Stimulated activated CD4-positive, alpha-beta T cell treated with anti-CD3 and anti-CD28 coated beads, TNF-alpha, amount 100 ng/mL, for 1 hour (primary cell): ENCODE data around the gene PSMB7.

Experiments
- DNase-seq, 3 donors: peaks; one replicate each; pipeline ENCODE4 v3.0.0-alpha.2; 2020; ENCODE audit warnings: low read depth in 3 of 3, low spot score in 1 of 3

The PSMB7 gene

DNA sequence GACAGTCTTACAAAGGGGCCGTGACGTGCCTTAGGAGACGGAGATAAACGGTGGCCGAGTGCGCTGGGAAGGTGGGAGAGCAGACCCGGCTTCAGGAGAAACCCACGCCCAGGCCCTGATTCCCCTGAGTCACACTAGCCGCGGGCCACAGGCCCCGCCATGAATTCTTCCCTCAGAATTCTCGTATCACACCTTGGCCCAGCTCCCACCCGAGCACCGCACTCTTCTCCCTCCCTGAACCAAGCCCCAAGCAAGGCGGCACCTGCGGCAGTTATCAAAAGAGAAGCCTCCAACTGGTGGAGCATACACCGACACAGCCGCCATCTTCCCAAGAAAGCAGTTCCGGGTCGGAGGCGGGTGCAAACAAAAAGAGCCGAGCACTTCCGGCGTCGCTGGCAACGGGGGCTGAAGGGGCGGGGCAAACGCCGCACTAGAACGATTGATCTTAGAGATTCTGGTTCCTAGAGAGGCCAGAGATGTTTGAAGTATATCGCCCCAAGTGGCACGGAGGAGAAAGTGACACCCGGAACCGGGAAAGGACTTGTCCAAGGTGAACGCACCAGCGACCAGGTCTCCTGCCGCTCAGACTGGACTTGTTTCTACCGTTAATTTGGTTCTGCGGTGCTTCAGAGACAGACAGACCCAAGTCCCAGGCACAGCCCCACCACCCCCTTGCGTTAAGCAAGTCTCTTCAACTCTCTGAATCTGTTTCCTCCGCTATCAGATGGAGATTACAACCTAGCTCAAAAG is at the start of gene PSMB7:
Gene PSMB7 (minus strand): TSS at position 341 of the 750 bp plus-strand sequence. CDS start 17 bp downstream, at position 324.
- peak; percentile 90 to 96 (median 93) for DNase-seq

DNA sequence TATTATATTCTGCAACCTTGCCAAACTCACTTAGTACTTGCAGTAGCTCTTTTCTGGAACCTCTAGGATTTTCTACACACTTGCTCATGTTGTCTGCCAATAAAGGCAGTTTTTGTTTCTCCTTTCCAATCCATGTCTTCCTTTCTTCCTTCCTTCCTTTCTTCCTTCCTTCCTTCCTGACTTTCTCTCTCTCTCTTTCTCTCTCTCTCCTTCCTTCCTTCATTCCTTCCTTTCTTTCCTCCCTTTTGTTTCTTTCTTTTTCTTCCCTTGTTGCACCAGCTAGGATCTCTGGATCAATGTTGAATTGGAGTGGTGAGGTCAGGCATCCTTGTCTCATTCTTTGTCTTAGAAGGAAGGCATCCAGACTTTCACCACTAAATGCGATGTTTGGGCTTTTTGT is 47.5 kb upstream of the PSMB7 start:
- no peak for DNase-seq

DNA sequence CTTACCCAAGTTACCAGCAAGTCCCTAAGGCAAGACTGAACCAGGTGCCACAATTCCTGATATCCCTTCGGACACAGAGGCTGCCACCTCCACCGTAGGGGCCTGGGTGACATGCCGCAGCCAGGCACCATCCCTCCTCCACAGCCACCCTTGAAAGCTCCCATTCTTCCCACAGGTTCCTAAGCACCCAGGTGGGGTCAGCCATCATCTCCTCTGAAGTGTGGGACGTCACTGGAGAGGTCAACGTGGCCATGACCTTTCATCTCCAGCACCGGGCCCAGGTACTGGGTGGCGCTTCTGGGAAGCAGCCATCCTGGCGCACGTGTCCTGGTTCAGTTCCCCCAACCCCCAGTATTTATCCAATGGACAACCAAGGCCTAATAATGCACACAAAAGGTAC is 43.2 kb upstream of the PSMB7 start:
- no peak for DNase-seq

DNA sequence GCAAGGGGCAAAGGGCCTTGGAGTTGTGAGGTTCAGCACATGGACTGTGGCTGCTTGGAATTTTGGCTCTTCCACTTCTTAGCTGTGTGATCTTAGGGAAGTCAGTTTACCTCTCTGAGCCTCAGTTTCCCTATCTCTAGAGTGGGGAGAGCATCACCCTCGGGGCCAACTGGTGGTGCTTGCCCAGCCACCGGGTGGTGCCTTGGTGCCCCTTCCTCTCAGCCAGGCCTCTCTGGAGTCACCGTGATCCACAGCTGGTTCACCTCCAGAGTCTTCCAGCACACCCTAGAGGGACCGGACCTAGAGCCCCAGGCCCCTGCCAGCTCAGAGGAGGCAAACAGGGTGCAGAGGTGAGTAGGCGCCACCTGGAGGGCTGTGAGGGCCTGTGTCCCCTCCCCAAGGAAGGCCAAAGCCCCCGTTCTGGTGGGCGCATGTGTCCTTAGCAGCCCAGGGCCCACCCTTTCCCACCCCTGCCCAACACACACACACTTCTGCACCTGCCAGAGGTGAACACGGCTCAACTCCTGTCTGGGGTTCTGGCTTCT is 42.7 kb upstream of the PSMB7 start:
- no peak for DNase-seq

DNA sequence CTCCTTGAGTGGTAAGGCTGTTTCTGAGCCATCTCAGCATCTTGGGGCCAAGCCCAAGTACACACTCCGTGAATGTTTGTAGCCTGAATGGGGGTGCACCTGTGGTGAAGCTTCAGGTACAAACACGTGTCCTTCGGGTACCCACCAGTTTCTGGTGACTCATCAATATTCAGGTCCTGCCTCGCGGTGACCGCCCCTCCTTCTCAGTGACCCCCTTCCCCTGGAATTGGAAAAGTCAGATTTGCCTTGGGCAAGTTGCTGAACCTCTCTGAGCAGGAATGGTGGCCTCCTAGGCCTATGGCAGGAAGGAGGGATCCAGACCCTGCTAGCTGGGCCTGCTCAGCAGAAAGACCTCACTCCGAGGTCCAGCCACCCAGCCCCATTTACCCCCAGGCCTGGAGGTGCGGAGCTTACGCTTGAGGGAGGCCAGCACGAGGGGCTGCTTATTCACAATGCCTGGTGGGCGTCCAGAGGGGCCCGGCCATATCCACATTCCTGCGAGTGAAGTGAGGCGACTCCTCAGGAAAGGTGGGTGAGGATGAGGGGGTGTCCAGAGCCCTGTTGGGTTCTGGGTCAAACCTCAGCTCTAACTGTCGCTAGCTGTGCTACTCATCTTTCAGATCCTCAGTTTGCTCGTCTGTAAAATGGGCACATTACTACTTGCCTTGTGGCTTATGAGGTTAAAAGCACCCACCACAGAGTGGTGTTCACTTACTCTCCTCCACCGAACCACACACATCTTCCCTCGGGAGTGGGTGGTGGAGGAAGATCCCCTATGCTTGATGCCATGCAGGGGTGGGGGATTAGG is 42.0 kb upstream of the PSMB7 start:
- no peak for DNase-seq

DNA sequence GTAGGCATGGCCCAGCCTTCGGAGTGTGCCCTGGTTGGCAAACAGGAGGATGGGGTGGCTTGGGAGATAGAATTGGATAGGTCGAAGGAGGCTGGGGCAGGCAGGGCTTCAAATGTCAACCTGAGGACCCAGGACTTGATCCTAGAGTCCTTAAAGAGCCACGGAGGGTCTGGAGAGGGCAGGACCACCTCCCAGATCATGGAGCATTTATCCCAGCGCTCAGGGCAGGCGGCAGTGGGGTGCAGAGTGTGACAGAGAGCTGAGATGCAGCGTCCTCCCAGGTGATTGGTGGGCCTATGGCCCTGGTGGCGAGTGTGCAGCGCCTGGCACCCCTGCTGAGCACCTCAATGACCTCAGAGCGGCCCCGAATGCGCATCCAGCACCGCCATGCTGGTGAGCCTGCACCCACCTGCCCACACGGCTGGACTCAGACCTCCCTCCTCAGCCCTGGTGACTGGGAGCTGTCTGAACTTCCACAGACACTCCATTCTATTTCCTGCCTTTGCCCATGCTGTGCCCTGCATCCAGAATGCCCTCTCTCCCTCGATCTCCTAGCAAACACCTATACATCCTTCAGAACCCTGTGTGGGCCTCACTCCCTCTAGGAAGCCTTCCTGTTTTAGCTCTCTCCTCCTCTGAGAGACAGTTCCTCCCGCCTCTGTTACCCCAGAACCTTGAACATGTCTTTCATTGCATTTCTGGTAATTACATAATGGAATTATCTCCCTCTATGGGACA is 41.3 kb upstream of the PSMB7 start:
- no peak for DNase-seq

DNA sequence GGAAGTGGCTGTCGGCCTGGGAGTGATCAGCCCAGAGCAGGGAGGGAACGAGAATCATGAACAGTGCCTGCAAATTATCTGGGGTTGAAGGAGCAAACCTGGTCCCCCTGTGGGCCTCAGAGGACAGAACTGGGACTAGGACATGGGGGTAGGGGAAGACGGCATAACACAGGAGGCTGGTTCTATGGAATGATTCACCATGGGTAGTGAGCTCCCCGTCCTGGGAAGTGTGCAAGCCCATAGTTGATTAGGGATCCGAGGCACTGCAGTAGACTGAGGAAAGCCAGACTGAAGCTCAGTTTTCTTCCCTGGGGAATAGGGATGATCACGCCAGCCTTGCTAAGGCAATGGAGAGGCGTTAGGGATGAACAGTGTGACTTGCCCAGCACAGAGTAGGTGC is 40.6 kb upstream of the PSMB7 start:
- DNase-seq: no peak

DNA sequence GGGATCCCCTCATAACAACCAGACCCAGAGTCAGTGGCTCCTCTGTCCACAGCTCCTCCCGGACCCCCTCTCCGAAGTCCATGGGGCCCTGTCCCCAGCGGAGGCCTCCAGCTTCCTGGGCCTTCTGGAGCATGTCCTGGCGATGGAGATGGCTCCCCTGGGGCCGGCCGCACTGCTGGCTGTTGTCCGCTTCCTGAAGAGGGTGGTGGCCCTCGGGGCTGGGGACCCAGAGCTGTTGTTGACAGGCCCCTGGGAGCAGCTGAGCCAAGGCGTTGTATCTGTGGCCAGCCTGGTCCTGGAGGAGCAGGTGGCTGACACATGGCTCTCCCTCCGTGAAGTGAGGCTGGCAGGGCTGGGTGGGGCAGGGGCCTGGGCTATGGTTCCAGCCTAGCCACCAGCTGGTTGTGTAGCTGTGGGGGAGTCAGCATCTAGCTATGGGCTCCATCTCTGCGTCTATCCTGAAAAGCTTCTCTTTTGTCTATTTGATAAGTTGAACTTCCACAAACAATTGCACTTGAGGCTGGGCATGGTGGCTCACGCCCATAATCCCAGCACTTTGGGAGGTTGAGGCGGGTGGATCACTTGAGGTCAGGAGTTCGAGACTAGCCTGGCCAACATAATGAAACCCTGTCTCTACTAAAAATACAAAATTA is 39.7 kb upstream of the PSMB7 start:
- DNase-seq: no peak

DNA sequence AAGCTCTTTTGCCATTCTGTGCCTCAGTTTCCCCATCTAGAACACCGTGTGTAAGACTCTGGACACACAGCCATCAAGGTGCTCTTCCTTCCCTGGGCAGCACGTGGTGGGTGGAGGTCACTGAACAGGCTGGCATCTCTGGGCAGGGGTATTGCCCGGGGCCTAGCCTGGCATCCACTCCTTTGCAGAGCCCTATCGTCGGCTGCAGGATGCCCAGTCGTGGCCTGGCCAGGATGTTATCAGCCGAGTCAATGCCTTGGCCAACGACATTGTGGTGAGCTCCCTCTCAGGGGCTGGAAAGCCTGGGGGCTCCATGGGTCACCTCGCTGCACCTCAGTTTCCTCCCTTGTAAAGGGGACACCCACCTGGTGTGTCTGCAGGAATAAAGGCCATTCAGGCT is 39.1 kb upstream of the PSMB7 start:
- DNase-seq: no peak

DNA sequence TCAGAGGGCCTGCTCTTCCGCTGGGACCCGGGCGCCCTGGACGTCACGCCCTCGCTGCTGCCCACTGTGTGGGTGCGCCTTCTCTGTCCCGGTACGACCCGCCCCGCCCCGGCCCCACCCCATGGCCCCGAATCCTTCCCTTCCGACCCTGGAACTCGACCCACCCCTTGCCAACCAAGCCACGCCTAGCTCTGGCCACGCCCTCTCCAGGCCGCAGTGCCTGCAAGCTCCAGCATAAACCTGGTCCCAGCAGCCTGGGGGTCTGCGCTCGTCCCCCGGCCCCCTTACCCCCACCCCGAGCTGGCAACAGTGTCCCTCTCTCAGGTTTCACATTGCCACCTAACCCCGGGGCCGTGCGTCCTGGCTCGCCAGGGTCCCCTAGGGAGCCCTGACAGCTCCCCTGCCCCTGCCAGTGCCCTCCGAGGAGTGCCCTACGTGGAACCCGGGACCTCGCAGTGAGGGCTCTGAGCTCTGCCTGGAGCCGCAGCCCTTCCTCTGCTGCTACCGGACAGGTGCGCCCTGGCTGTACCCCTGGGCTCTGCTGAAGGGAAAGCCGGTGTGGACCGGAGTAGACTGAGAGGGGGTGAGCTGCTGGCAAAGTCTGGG is 38.4 kb upstream of the PSMB7 start:
- no peak for DNase-seq

DNA sequence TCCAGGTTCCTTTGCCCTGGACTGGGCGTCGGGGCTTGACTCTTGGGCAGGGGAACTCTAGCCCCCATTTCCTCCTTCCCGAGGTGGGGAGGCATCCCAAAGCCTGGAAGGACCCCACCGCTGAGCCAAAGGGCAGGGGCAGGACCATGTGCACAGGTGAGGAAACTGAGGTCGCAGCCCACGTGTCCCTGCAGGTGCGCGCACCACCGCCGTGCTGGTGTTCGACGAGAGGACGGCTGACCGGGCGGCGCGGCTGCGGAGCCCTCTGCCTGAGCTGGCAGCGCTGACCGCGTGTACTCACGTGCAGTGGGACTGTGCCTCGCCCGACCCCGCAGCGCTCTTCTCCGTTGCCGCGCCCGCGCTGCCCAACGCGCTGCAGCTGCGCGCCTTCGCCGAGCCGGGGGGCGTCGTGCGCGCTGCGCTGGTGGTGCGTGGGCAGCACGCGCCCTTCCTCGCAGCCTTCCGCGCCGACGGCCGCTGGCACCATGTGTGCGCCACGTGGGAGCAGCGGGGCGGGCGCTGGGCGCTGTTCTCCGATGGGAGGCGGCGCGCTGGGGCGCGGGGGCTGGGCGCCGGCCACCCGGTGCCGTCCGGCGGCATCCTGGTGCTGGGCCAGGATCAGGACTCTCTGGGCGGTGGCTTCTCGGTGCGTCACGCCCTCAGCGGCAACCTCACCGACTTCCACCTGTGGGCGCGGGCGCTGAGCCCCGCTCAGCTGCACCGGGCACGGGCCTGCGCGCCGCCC is 37.8 kb upstream of the PSMB7 start:
- DNase-seq: no peak

DNA sequence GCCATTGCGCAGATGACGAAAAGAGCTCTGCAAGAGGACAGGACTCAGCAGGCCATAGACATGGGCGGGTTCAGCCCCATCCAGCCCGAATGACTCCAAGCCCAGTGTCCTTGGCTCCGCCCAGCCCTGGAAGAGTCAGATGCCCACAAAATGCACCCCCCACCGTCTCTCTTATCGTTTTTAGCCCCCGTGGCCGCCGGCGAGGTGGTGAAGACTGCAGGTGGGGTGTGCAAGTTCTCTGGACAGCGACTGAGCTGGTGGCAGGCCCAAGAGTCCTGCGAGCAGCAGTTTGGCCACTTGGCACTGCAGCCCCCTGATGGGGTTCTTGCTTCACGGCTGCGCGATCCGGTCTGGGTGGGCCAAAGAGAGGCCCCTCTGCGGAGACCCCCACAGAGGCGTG is 37.1 kb upstream of the PSMB7 start:
- no peak for DNase-seq

DNA sequence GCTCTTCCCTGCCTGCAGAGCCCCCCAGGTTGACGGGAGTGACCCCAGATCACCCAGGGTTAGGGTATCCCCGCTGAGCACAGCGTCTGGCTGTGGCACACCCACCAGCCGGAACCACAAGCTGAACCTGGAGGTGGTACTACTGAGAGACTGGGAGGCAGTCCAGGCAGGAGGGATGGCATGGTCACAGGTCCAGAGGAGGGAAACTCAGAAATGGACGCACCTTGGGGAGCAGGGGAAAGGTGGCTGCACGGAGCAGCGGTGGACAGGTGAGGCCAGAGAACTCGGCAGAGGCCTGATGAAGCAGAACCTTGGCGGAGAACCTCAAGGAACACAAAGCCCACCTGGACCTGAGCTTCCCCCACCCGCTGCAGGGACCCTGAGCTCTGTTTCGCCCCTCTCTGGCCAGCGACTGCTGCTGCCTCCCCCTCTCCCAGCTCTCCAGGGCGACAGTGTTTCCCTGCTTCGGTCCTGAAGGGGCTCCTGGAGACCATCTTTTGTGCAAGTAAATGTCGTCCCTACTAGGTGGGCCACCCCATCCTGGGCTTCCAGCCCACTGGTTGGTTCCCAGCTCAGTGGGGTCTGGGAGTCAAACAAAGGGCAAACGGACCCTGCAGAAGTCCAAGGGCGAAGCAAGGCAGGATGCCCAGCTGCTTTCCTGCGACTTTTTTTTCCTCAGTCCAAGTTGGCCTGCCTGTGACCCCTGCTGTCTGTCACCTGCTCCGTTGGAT is 35.9 kb upstream of the PSMB7 start:
- DNase-seq: no peak

DNA sequence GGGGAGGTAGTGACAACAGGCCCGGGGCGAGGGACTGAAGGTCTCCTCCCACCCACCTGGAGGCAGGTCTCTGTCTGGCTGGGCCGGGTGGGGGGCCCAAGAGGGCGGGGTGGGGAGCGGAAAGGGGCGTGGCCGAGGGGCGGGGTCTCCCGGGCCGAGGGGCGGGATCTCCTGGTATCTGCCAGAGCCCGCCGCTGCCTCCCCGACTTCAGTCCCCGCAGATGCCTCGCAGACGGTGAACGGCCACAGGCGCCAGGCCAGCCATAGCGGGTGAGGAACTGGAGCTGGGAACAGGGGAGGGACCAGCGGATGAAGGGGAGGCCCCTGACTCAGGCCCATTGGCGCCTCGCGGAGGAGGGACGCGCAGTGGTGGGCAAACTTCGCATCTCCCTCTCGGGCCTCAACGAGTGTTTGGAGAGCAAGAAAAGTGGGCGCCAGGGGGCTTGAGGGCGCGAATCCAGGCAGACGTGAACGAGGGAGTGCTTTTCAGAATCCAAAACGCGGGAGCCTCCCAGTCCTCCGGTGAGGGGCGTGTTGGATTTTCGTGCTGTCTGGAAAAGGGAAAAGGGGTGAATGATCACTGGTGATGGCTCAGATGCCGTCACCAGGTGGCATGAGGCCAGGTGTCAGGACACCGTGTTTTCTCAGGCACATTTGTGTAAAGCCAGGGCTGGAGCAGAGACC is 35.1 kb upstream of the PSMB7 start, which contains the start of gene ADGRD2:
Gene ADGRD2 (plus strand): TSS at position 211 of the 684 bp plus-strand sequence. CDS start 1,216 bp downstream, outside the sequence.
- DNase-seq: no peak

DNA sequence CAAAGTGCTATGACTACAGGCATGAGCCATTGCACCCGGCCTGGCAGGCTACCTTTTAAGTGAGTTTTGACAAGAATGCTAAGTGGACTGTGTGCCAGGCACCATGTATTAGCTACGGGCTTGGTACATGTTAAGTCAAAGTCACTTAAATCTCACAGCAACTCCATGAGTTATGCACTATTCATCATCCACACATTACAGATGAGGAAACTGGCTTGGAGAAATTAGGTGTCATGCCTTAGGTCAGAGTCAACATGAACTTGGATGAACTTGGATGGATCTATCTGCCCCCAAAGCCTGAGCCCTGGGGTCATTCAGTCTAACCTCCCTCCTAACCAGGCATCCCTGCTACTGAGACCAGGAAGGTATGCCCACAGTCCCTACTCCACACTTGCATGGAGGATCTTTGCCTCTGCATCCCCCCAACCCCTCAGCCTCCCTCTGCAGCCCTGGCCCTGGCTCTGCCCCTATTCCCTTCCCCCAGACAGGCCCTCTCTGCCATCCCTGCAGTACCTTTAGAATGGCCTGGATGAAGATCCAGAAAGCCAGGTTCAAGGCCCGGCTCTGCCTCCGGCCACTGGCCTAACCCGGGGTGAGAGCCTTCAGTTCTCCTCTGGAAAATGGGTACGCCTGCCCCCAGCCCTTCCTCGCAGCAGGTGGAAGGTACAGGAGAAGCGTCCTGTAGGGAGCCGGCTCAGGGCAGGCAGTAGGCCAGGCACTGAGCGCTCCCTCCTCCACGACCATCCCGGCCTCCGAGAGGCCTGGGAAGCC is 34.3 kb upstream of the PSMB7 start:
- no peak for DNase-seq

DNA sequence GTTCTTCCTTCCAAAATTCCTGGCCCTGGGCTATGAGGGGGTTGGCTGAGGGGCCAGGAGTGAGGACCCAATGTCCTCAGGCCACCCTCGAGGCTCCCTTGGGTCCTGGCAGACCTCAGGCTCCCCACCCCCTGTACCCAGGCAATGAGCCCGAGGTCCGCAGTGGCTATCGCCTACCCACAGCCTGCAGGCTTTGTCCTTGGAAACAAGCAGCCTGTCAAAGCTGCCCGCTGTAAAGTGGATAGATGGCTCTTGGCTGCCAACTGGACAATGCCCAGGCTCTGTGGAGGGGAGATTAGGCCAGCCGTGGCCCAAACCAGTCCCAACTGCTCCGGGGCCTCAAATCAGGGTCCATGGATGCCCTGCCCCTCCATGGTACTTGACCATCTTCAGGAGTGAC is 32.8 kb upstream of the PSMB7 start:
- DNase-seq: no peak

DNA sequence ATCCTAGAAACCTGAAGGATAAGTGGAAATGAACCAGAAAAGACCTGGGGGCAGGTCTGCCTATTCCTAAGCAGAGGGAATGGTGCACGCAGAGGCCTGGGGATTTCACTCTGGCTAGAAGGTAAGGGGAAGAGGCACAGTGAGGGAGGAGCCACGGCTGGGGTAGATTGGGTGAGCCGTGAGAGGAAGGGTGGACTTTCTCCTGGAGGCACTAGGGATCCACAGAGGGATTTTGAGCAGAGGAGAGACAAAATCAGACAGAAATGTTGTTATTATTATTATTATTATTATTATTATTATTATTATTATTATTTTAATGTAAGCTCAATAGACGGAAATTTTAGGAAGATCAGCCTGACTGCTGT is 32.0 kb upstream of the PSMB7 start:
- DNase-seq: no peak

DNA sequence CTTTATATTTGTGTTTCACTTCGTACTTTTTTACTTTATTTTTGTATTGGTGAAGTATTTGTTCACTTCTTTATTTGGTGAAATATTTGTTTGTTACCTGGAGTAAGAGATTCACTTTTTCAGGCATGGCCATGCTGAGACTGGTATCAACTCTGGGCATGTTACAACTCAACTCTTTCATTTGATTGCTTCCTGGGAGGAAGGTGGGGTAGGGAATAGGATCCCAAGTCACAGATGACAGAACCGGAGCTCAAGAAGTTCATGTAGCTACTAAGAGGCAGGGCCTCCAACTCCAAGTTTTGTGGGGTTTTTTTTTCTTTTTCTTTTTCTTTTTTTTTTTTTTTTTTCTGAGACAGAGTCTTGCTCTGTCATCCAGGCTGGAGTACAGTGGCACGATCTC is 28.9 kb upstream of the PSMB7 start:
- DNase-seq: no peak
